Adrenal gland (tissue), 5 donors: ENCODE measurements around the gene HOXC6.

Experiments
- POLR2A ChIP-seq, 2 donors: fragments of 450-650 bp; IDR thresholded peaks; one replicate each; pipeline ENCODE4 v1.6.1; 2017; ENCODE audit warnings: antibody characterized with exemption in 2 of 2, mild to moderate bottlenecking in 2 of 2, moderate library complexity in 1 of 2
- TF ChIP-seq, protein P1 (sequence below), 6 experiments: fragments of 450-650 bp in 4 of 6; fragments of 200-600 bp in 2 of 6; sonication (generic) in 1 of 6; IDR thresholded peaks; 1 replicate in 5 of 6; 2 replicates in 1 of 6; pipeline versions ENCODE4 v1.5.1 to v1.8.0; 2016 to 2021; ENCODE audit warnings: antibody characterized with exemption in 6 of 6, mild to moderate bottlenecking in 2 of 6, moderate library complexity in 1 of 6
- donor health status: DM: no; HTN: no; CAD: no.

DNA sequence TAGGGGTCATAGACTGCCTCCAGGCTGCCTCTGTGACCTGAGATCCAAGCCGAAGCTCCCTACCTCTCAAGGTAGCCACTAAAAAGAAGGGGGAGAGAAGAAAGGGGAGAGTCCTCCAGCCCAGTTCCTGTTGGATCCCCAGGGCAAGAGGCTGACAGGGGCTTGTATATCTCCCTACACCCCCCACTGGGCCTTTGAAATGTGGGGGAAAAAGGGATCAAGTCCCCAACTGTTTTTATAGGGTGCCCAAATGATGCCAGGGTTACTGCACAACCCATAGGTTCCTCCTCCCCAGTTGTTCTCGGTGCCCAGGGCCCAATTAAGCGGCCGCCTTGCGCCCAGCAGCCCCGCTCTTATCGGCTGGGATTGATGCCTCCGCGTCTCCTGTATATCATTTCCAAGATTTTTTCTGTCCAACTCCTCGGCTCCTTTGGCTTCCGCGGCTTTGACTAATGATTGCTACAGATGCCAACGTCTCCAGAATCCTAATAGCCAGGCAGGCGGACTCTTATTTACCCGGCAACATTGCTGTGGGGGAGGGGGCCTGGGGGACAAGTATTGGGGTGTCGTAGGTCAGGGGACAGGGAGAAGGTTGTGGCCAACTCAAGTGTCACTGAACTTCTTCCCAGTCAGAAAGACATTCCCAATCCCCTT, 17.8 kb downstream of the HOXC6 start:
- TF ChIP-seq POLR2A (IDR thresholded peaks at IDR 0.05) = no peak
- TF ChIP-seq, protein P1, sequence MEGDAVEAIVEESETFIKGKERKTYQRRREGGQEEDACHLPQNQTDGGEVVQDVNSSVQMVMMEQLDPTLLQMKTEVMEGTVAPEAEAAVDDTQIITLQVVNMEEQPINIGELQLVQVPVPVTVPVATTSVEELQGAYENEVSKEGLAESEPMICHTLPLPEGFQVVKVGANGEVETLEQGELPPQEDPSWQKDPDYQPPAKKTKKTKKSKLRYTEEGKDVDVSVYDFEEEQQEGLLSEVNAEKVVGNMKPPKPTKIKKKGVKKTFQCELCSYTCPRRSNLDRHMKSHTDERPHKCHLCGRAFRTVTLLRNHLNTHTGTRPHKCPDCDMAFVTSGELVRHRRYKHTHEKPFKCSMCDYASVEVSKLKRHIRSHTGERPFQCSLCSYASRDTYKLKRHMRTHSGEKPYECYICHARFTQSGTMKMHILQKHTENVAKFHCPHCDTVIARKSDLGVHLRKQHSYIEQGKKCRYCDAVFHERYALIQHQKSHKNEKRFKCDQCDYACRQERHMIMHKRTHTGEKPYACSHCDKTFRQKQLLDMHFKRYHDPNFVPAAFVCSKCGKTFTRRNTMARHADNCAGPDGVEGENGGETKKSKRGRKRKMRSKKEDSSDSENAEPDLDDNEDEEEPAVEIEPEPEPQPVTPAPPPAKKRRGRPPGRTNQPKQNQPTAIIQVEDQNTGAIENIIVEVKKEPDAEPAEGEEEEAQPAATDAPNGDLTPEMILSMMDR (IDR thresholded peaks at IDR 0.05) = no peak
